Ovary (tissue), 9 donors: ENCODE results near the gene CT45A10. TPM values are rescaled to one million over a fixed set of nuclear protein-coding genes. Genes with fewer than 3 reads are reported as not detected.
"Not testable (repeated sequence)": the region's sequence is repeated elsewhere in the genome, so short reads cannot be mapped to it uniquely, and the experiment has no call there.

Experiments used
- DNase-seq, 5 donors: peaks; one replicate each; pipeline ENCODE4 v3.0.0-alpha.2; 2019 to 2020
- H3K27ac ChIP-seq, 2 donors: fragments of 200-600 bp; one replicate each; pipeline versions ENCODE4 v1.5.1 to v1.8.0; 2019 to 2022
- H3K27me3 ChIP-seq: fragments of 200-600 bp; one replicate; pipeline ENCODE4 v1.8.0; 2022
- H3K36me3 ChIP-seq: fragments of 200-600 bp; sonication (generic); one replicate; pipeline ENCODE4 v1.5.1; 2019
- H3K4me1 ChIP-seq: one replicate; pipeline ENCODE4 v1.8.1; 2013; ENCODE audit warnings: mild to moderate bottlenecking, moderate library complexity; ENCODE audit not compliant: insufficient read depth
- H3K4me3 ChIP-seq: fragments of 200-600 bp; sonication (generic); one replicate; pipeline ENCODE4 v1.5.1; 2017
- H3K9me3 ChIP-seq, 2 donors: fragments of 200-600 bp in 1 of 2; sonication (generic) in 1 of 2; one replicate each; pipeline versions ENCODE4 v1.5.1 to v1.8.1; 2013 to 2019; ENCODE audit warnings: mild to moderate bottlenecking in 1 of 2, moderate library complexity in 1 of 2
- WGBS, 3 donors: extraction: QIAGEN DNeasy Blood & Tissue Kit in 1 of 3; methylation state at CpG; one replicate each; pipeline versions ENCODE4 v1.1.5 to v1.1.7; 2013 to 2017; 5-methylcytosine and 5-hydroxymethylcytosine counted together
- intact Hi-C, 4 donors: fragments of 100-400 bp; cut with DNase I; formaldehyde crosslinking; loops; one replicate each; pipeline versions ENCODE4 v1.11.0 to v1.15.1; 2022 to 2023
- polyA plus RNA-seq, 2 donors: library from polyadenylated mRNA; stranded (reverse); fragments of 200-250 nt in 1 of 2; fragments of 350-450 nt in 1 of 2; fragmentation: Illumina TruSeq in 1 of 2; extraction: RNeasy Lipid Tissue Mini Kit (QIAGEN cat#74804) in 1 of 2; gene quantifications; one replicate each; pipeline ENCODE4 v1.2.3, GENCODE V29; 2013 to 2014
- total RNA-seq, 7 donors: library from RNA; depleted of rRNA in 2 of 7; stranded (reverse); fragments of >200 nt in 2 of 7; fragmentation: NEBNext Ultra II Directional in 3 of 7; extraction: Animal tissue kit (Norgen Biotek cat#: 25700) in 3 of 7; gene quantifications; one replicate each; pipeline versions ENCODE4 v1.1.0 to v1.2.4, GENCODE V29; 2016 to 2023
- donor health status: DM: no; HTN: no; CAD: no; lungs with moderate emphysema.
- donor health status: DM: no; HTN: no; CAD: no.
- donor health status: Bipolar disorder and iron deficiency.
- donor health status: DM: yes; HTN: yes; CAD: no.
- donor health status: DM: no; HTN: no; CAD: no.
- donor health status: DM: yes; HTN: yes; CAD: no.

Gene CT45A10
- total and polyA plus RNA-seq, 9 donors = 0.92 TPM; not detected in 8

GRCh38 chrX:135837180-135837579 is 56.1 kb downstream of the CT45A10 start, which contains the start of gene CT45A7:
Gene CT45A7 (minus strand): TSS chrX:135837280. CDS start chrX:135833533, 3,747 bp downstream.
- intact Hi-C loops, H3K36me3 ChIP-seq, H3K4me3 ChIP-seq, H3K9me3 ChIP-seq, H3K27me3 ChIP-seq, DNase-seq, H3K27ac ChIP-seq, H3K4me1 ChIP-seq: not testable (repeated sequence)
- WGBS, 3 donors = no CpG with 5 or more reads among the region's 17 CpGs

Other genes starting within 250 kb of the CT45A10 start
- 1 to 10 TPM in 1 of 7 donors, not detected in 6; 1.4 TPM for gene CT45A1, start 179.8 kb downstream of the CT45A10 start, total RNA-seq
- gene CT45A1, start 179.8 kb downstream of the CT45A10 start, polyA plus RNA-seq = not detected
- 1 to 10 TPM in 1 of 7 donors, under 1 TPM in 1, not detected in 5; 0.20 to 1.8 TPM for gene CT45A3, start 125.3 kb downstream of the CT45A10 start, total RNA-seq
- not detected for gene CT45A3, start 125.3 kb downstream of the CT45A10 start, polyA plus RNA-seq
- gene CT45A5, start 107.9 kb downstream of the CT45A10 start, total RNA-seq = 1 to 10 TPM in 1 of 7 donors, not detected in 6; 6.4 TPM
- gene CT45A5, start 107.9 kb downstream of the CT45A10 start, polyA plus RNA-seq = not detected
- not detected for gene CT45A6, start 90.7 kb downstream of the CT45A10 start, total RNA-seq
- gene CT45A6, start 90.7 kb downstream of the CT45A10 start, polyA plus RNA-seq = not detected
- gene CT45A2, start 73.4 kb downstream of the CT45A10 start, total RNA-seq = not detected
- not detected for gene CT45A2, start 73.4 kb downstream of the CT45A10 start, polyA plus RNA-seq
- not detected for gene CT45A7, start 56.2 kb downstream of the CT45A10 start, total RNA-seq
- gene CT45A7, start 56.2 kb downstream of the CT45A10 start, polyA plus RNA-seq = not detected
- not detected for gene CT45A8, start 38.9 kb downstream of the CT45A10 start, total RNA-seq
- not detected for gene CT45A8, start 38.9 kb downstream of the CT45A10 start, polyA plus RNA-seq
- gene CT45A9, start 21.6 kb downstream of the CT45A10 start, total RNA-seq = not detected
- gene CT45A9, start 21.6 kb downstream of the CT45A10 start, polyA plus RNA-seq = not detected
- gene SAGE1, start 272 bp upstream of the CT45A10 start, total RNA-seq = not detected
- not detected for gene SAGE1, start 272 bp upstream of the CT45A10 start, polyA plus RNA-seq
- 10 to 100 TPM; 19.1 to 27.1 (median 23.6) TPM for gene MMGT1, start 80.5 kb upstream of the CT45A10 start, total RNA-seq
- gene MMGT1, start 80.5 kb upstream of the CT45A10 start, polyA plus RNA-seq = 10 to 100 TPM; 12.1 to 30.3 TPM
- gene SLC9A6, start 92.0 kb upstream of the CT45A10 start, total RNA-seq = 10 to 100 TPM; 10.5 to 18.6 (median 13.5) TPM
- gene SLC9A6, start 92.0 kb upstream of the CT45A10 start, polyA plus RNA-seq = 10 to 100 TPM in 1 of 2 donors, 1 to 10 TPM in 1; 9.2 to 12.7 TPM